Measurements from ENCODE around the gene INO80. TPM values are rescaled to one million over a fixed set of nuclear protein-coding genes. Genes with fewer than 3 reads are reported as not detected.
A peak's percentile ranks its signal among the peaks of the same experiment; 100 is the strongest.

INO80 gene
- polyA plus RNA-seq, 1 experiment, result 5.3 TPM

GRCh38 chr15:40995656-40996055, 120.4 kb downstream of the INO80 start:
- no peak for DNase-seq (ENCODE audit: low read depth, low spot score)
- no peak overlapping the region for H3K4me3 ChIP-seq (ENCODE audit: low read depth, low read length)
- H3K27me3 ChIP-seq (ENCODE audit: control insufficient read depth, insufficient read depth, low read length), result no peaks in the 10 kb centered on the region
- no peak overlapping the region for H3K27ac ChIP-seq (ENCODE audit: low read depth, low read length)
- TF ChIP-seq CTCF (IDR thresholded peaks at IDR 0.05; ENCODE audit: low read depth, low read length), result no peak
- H3K9me3 ChIP-seq (ENCODE audit: control insufficient read depth, insufficient read depth, low read length), result no peaks in the 10 kb centered on the region
- ChIA-PET CTCF (no interaction called here), POLR2A (no interaction called here)

DNA sequence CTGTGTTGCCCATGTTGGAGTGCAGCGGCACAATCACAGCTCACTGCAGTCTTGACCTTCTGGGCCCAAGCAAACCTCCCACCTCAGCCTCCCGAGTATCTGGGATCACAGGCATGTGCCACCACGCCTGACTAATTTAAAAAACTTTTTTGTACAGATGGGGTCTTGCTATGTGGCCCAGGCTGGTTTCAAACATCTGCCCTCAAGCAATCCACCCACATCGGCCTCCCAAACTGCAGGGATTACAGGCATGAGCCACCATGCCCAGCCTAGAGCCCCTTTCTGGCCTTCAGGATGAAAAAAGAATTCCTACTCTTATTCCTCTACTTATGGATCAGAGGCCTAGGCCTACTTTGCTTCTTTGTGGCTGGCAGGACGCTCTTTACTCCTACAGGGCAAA, 123.3 kb downstream of the INO80 start:
- DNase-seq (ENCODE audit: low read depth, low spot score), result no peak
- ChIA-PET POLR2A (interaction anchor here (0.7 to 1.9 kb wide), 6 partner anchors 9 to 89 kb away, joined by 3 to 7 read pairs (median 4); partner anchors contain the start of gene CHAC1), CTCF (interaction anchor here (0.6 to 2.2 kb wide), 3 partner anchors 29 to 51 kb away, joined by 3 to 7 read pairs (median 4); no protein-coding TSS in a partner anchor)
- Histone ChIP-seq H3K9me3 (ENCODE audit: control insufficient read depth, insufficient read depth, low read length) (no peaks in the 10 kb centered on the region), H3K27me3 (ENCODE audit: control insufficient read depth, insufficient read depth, low read length) (no peaks in the 10 kb centered on the region), H3K27ac (ENCODE audit: low read depth, low read length) (peak overlapping the region; percentile 43), H3K4me3 (ENCODE audit: low read depth, low read length) (no peak overlapping the region)
- TF ChIP-seq CTCF (IDR thresholded peaks at IDR 0.05; ENCODE audit: low read depth, low read length), result no peak

GRCh38 chr15:40992241-40992741, 123.8 kb downstream of the INO80 start:
- ChIA-PET POLR2A (interaction anchor here (0.7 to 1.9 kb wide), 7 partner anchors 9 to 89 kb away, joined by 3 to 7 read pairs (median 4); partner anchors contain the start of gene CHAC1), CTCF (interaction anchor here (0.6 to 2.2 kb wide), 3 partner anchors 30 to 51 kb away, joined by 3 to 7 read pairs (median 4); no protein-coding TSS in a partner anchor)
- H3K9me3 ChIP-seq (ENCODE audit: control insufficient read depth, insufficient read depth, low read length), result no peaks in the 10 kb centered on the region

DNA sequence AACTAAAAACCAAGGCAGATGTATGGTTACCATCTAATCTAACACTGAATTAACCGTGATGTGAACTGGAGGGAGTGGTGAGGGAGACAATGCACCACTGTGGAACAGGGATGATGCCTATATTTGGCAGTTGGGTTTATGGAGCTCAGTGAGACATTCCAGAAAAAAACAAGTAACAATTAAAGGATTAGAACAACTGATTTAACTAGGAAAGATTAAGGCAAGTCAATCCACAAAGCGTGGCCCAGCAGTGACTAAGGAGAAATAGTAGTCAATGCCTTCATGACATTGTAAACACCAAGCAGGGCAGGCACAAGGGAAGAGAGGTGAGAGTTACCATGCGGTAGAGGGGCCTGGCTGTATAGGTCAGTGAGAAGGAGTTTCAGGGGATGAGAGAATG, 124.7 kb downstream of the INO80 start:
- Histone ChIP-seq H3K27me3 (ENCODE audit: control insufficient read depth, insufficient read depth, low read length) (no peaks in the 10 kb centered on the region), H3K27ac (ENCODE audit: low read depth, low read length) (no peak overlapping the region), H3K9me3 (ENCODE audit: control insufficient read depth, insufficient read depth, low read length) (no peaks in the 10 kb centered on the region), H3K4me3 (ENCODE audit: low read depth, low read length) (no peak overlapping the region)
- DNase-seq (ENCODE audit: low read depth, low spot score), result no peak
- TF ChIP-seq CTCF (IDR thresholded peaks at IDR 0.05; ENCODE audit: low read depth, low read length), result no peak
- POLR2A ChIA-PET, result interaction anchor here (1.3 to 1.9 kb wide), 4 partner anchors 8 to 88 kb away, joined by 3 to 7 read pairs (median 5); no protein-coding TSS in a partner anchor
- CTCF ChIA-PET, result interaction anchor here (1.6 to 2.2 kb wide), 2 partner anchors 31 to 50 kb away, joined by 4 to 7 read pairs; no protein-coding TSS in a partner anchor

More at GRCh38 chr15:40992241-40992741, 123.8 kb downstream of the INO80 start:
- Histone ChIP-seq H3K4me3 (ENCODE audit: low read depth, low read length) (no peak overlapping the region), H3K27me3 (ENCODE audit: control insufficient read depth, insufficient read depth, low read length) (no peaks in the 10 kb centered on the region), H3K27ac (ENCODE audit: low read depth, low read length) (peak overlapping the region; percentile 43)
- TF ChIP-seq CTCF (IDR thresholded peaks at IDR 0.05; ENCODE audit: low read depth, low read length), result no peak
- no peak for DNase-seq (ENCODE audit: low read depth, low spot score)

GRCh38 chr15:40990789-40991188, 125.3 kb downstream of the INO80 start:
- H3K27ac ChIP-seq (ENCODE audit: low read depth, low read length), result no peak overlapping the region
- no peak for TF ChIP-seq CTCF (IDR thresholded peaks at IDR 0.05; ENCODE audit: low read depth, low read length)
- H3K4me3 ChIP-seq (ENCODE audit: low read depth, low read length), result no peak overlapping the region
- H3K9me3 ChIP-seq (ENCODE audit: control insufficient read depth, insufficient read depth, low read length), result no peaks in the 10 kb centered on the region
- CTCF ChIA-PET, result interaction anchor here (0.6 kb wide), 1 partner anchor 45 kb away, joined by 3 read pairs; no protein-coding TSS in a partner anchor
- no peaks in the 10 kb centered on the region for H3K27me3 ChIP-seq (ENCODE audit: control insufficient read depth, insufficient read depth, low read length)
- DNase-seq (ENCODE audit: low read depth, low spot score), result no peak
- POLR2A ChIA-PET, result interaction anchor here (1.9 kb wide), 1 partner anchor 15 kb away, joined by 6 read pairs; no protein-coding TSS in a partner anchor

Measured in AG04450 (cell line).